Thoracic aorta (tissue), 2 donors: ENCODE measurements around the gene OR2A25. TPM values are rescaled to one million over a fixed set of nuclear protein-coding genes. Genes with fewer than 3 reads are reported as not detected.

Experiments
- ATAC-seq: fragments of 150-250 bp; one replicate; pipeline ENCODE4 v1.8.0; 2017; ENCODE audit warnings: low read depth; ENCODE audit not compliant: insufficient number of reproducible peaks, low FRiP score
- DNase-seq: peaks from one replicate; pipeline ENCODE4 v3.0.0-alpha.2; 2020; ENCODE audit warnings: low spot score
- H3K27ac ChIP-seq, 2 donors: fragments of 200-600 bp; sonication (generic); 1 replicate in 1 of 2; 2 replicates in 1 of 2; pipeline ENCODE4 v1.5.1; 2016; ENCODE audit warnings: mild to moderate bottlenecking in 2 of 2, moderate library complexity in 2 of 2
- H3K27me3 ChIP-seq: fragments of 200-600 bp; sonication (generic); replicated peaks from 2 replicates; pipeline ENCODE4 v1.6.0; 2016; ENCODE audit warnings: mild to moderate bottlenecking; ENCODE audit not compliant: insufficient read depth
- H3K36me3 ChIP-seq: fragments of 200-600 bp; sonication (generic); one replicate; pipeline ENCODE4 v1.5.1; 2016
- H3K4me1 ChIP-seq, 2 donors: fragments of 200-600 bp; sonication (generic); 1 replicate in 1 of 2; 2 replicates in 1 of 2; pipeline versions ENCODE4 v1.5.1 to v1.6.0; 2016; ENCODE audit warnings: low read depth in 2 of 2, mild to moderate bottlenecking in 1 of 2; ENCODE audit not compliant: control insufficient read depth in 1 of 2
- H3K4me3 ChIP-seq: fragments of 200-600 bp; sonication (generic); 2 replicates; pipeline ENCODE4 v1.5.1; 2016; ENCODE audit warnings: mild to moderate bottlenecking
- H3K9me3 ChIP-seq: fragments of 200-600 bp; sonication (generic); 2 replicates; pipeline ENCODE4 v1.5.1; 2016
- CTCF ChIP-seq: fragments of 200-600 bp; sonication (generic); IDR thresholded peaks from one replicate; pipeline ENCODE4 v1.5.1; 2019; ENCODE audit warnings: antibody characterized with exemption
- total RNA-seq, 2 donors: library from RNA; depleted of rRNA; stranded (reverse); fragments of >200 nt; gene quantifications; one replicate each; pipeline versions ENCODE4 v1.1.0 to v1.2.3, GENCODE V29; 2016

OR2A25 gene, protein sequence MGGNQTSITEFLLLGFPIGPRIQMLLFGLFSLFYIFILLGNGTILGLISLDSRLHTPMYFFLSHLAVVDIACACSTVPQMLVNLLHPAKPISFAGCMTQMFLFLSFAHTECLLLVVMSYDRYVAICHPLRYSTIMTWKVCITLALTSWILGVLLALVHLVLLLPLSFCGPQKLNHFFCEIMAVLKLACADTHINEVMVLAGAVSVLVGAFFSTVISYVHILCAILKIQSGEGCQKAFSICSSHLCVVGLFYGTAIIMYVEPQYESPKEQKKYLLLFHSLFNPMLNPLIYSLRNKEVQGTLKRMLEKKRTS
- total RNA-seq: not detected

DNA sequence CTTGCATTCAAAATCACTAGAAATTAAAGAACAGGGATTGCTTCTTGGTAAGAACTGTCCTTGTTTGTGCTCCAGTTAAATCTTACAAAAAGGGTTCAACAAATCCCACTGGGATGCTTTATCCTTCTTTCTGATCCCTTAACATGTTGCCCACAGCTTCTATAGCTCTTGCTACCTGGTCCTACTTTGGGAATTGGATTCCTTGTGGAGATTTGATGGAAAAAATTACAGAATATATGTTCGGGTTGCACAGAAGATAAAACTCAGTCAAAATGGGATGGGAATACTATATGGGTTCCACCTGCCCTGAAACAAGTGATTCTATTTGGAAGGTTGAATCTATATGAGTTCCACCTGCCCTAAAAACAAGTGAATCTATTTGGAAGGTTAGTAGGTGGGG, at the start of gene OR2A25:
Gene OR2A25 (plus strand): TSS at position 301 of the 400 bp plus-strand sequence. CDS start 4,409 bp downstream, outside the sequence.
- TF ChIP-seq CTCF: no peak
- Histone ChIP-seq H3K36me3 (no peaks in the 10 kb centered on the region), H3K4me3 (no peak within 1 kb of the TSS), H3K4me1 (no peaks in the 10 kb centered on the region), H3K27me3 (no peaks in the 10 kb centered on the region), H3K27ac (no peak within 1 kb of the TSS), H3K9me3 (no peaks in the 10 kb centered on the region)
- no peak for DNase-seq
- no peak for ATAC-seq

DNA sequence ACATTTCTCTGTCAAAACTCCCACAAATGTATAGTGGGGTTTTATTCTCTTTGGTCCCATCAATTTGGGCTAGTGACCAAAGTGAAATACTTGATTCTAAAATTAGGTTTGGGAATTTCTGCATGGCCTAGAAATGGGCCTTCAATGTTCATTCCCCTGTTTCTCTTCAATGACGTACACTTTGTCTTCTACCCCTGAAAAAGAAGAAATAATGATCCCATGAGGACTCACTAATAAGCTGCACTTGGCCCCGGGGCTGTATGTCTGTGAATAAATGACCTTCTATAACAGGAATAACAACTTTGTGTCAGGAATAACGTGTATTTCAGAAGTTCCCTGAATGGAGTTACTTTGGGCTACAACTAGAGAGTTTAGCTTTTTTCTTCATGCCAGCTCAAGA, 49.3 kb upstream of the OR2A25 start:
- Histone ChIP-seq H3K27ac (no peak overlapping the region), H3K27me3 (no peaks in the 10 kb centered on the region), H3K36me3 (no peaks in the 10 kb centered on the region), H3K4me1 (no peaks in the 10 kb centered on the region), H3K9me3 (no peaks in the 10 kb centered on the region), H3K4me3 (no peak overlapping the region)
- no peak for ATAC-seq
- DNase-seq: no peak
- no peak for TF ChIP-seq CTCF

GRCh38 chr7:144022169-144022568, 47.4 kb upstream of the OR2A25 start:
- H3K9me3 ChIP-seq: no peaks in the 10 kb centered on the region
- H3K4me1 ChIP-seq: no peaks in the 10 kb centered on the region
- DNase-seq (no peak), ATAC-seq (no peak)
- TF ChIP-seq CTCF: no peak
- H3K36me3 ChIP-seq: no peaks in the 10 kb centered on the region
- H3K27ac ChIP-seq: no peak overlapping the region
- H3K27me3 ChIP-seq: no peaks in the 10 kb centered on the region
- H3K4me3 ChIP-seq: no peak overlapping the region

DNA sequence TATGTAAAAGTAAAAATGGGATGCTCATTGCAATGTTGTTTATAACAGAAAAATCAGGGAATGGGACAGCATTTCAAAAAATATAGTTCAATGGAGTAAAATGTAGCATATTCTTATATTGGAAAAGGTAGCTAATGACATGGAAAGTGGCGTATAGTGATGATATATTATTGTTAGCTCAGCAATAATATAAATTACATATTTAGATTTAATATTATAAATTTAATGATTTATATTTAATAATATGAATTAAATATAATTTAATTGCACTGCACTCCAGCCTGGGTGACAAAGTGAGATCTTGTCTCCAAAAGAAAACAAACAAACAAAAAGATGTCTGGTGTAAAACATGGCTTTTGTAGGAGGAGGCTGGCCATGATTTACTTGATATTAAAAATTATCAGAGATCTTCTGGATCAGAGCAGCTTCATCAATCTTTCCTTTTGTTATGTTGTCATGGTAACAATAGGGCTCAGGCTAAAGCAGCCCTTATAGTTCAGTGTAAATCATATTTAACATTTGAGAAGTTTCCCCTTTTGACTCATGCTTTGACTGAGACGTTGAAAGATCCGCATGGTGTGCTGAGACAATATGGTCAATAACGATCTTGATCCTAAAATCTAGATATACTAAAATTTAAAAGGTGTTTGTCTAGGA, 46.3 kb upstream of the OR2A25 start:
- Histone ChIP-seq H3K4me3 (no peak overlapping the region), H3K27ac (no peak overlapping the region), H3K9me3 (no peaks in the 10 kb centered on the region), H3K27me3 (no peaks in the 10 kb centered on the region), H3K36me3 (no peaks in the 10 kb centered on the region), H3K4me1 (no peaks in the 10 kb centered on the region)
- TF ChIP-seq CTCF: no peak
- ATAC-seq: no peak
- DNase-seq: no peak

GRCh38 chr7:144024213-144024612, 45.4 kb upstream of the OR2A25 start:
- ATAC-seq (no peak), DNase-seq (no peak)
- Histone ChIP-seq H3K36me3 (no peaks in the 10 kb centered on the region), H3K4me1 (no peaks in the 10 kb centered on the region), H3K4me3 (no peak overlapping the region), H3K27me3 (no peaks in the 10 kb centered on the region), H3K9me3 (no peaks in the 10 kb centered on the region), H3K27ac (no peak overlapping the region)
- TF ChIP-seq CTCF: no peak
